Measurements from ENCODE around the gene OPN4. TPM values are rescaled to one million over a fixed set of nuclear protein-coding genes. Genes with fewer than 3 reads are reported as not detected.

The OPN4 gene
- total and polyA plus RNA-seq, 2 of the 8 experiments (the other 6 are each of a cell fraction or from before 2014, with no cell fraction given) = not detected

- Histone ChIP-seq H4K5ac (ENCODE audit: insufficient read length, low read depth, low read length) (no peak overlapping the region), H3K4me1 (replicated peaks in 1 of 4; ENCODE audit: control insufficient read depth in 3 of 4, insufficient read depth in 4 of 4, low read length in 3 of 4) (no peaks in the 10 kb centered on the region), H2BK12ac (ENCODE audit: low read depth, low read length) (no peak overlapping the region), H3K23me2 (ENCODE audit: low read depth, low read length) (no peaks in the 10 kb centered on the region), H3K4me3 (ENCODE audit: extremely low read depth in 1 of 4, insufficient read depth in 2 of 4, low read depth in 3 of 4, low read length in 4 of 4) (no peak overlapping the region), H2BK5ac (ENCODE audit: low read depth, low read length) (no peak overlapping the region), H3K18ac (ENCODE audit: extremely low read depth, low read length) (no peak overlapping the region), H4K91ac (replicated peaks; ENCODE audit: insufficient read length, low read length) (no peak overlapping the region), H3K79me1 (ENCODE audit: low read depth, low read length) (no peaks in the 10 kb centered on the region), H2AFZ (ENCODE audit: low read length) (no peak overlapping the region), H3K27ac (ENCODE audit: low read depth, low read length) (no peak overlapping the region), H3K4me2 (ENCODE audit: insufficient read depth in 1 of 2, low read depth in 2 of 2, low read length in 2 of 2) (no peak overlapping the region), H2AK5ac (ENCODE audit: low read depth, low read length) (no peak overlapping the region), H3K23ac (ENCODE audit: insufficient read length) (no peak overlapping the region), H2BK120ac (replicated peaks; ENCODE audit: low read depth, low read length) (no peak overlapping the region), H3K27me3 (replicated peaks in 1 of 4; ENCODE audit: control insufficient read depth in 3 of 4, extremely low read depth in 1 of 4, insufficient read depth in 3 of 4, low read length in 3 of 4) (no peaks in the 10 kb centered on the region), H3K79me2 (ENCODE audit: control insufficient read depth in 1 of 2, insufficient read depth in 2 of 2, low read length in 2 of 2) (no peaks in the 10 kb centered on the region), H4K8ac (ENCODE audit: extremely low read depth, insufficient read depth, low read length) (no peak overlapping the region), H2BK20ac (ENCODE audit: low read length) (no peak overlapping the region), H3K9ac (replicated peaks in 1 of 4; ENCODE audit: extremely low read depth in 1 of 4, low read depth in 3 of 4, low read length in 3 of 4) (no peak overlapping the region), H2BK15ac (ENCODE audit: low read length) (no peak overlapping the region), H4K20me1 (replicated peaks in 1 of 2; ENCODE audit: control insufficient read depth in 1 of 2, insufficient read depth in 2 of 2, low read length in 2 of 2) (no peaks in the 10 kb centered on the region), H3K9me3 (ENCODE audit: insufficient read depth in 2 of 2, low read depth in 1 of 2, low read length in 1 of 2) (no peaks in the 10 kb centered on the region), H3K4ac (replicated peaks; ENCODE audit: insufficient read length, low read depth, low read length) (no peak overlapping the region), H3K36me3 (ENCODE audit: control insufficient read depth in 2 of 4, insufficient read depth in 4 of 4, low read length in 3 of 4) (no peaks in the 10 kb centered on the region), H3K56ac (replicated peaks; ENCODE audit: insufficient read length, low read depth, low read length) (no peak overlapping the region), H3K14ac (ENCODE audit: insufficient read length) (no peak overlapping the region)
- DNase-seq (ENCODE audit: low read depth in 1 of 2, low spot score in 2 of 2) (peak in 1 of 2 experiments; percentile 7), FAIRE-seq (no peak)
- 92% methylated on average over 6 of the region's 6 CpGs; no CpG with 5 or more reads in 1 of the 2 experiments for WGBS, 2 experiments (ENCODE audit: extremely low coverage in 1 of 2, insufficient coverage in 1 of 2, insufficient read length in 1 of 2, insufficient replicate concordance in 2 of 2, low coverage in 1 of 2, low lambda C conversion rate in 2 of 2, missing lambda C conversion rate in 1 of 2)
- ChIA-PET POLR2A (ENCODE audit: partially characterized antibody) (no interaction called here), CTCF (ENCODE audit: partially characterized antibody) (interaction anchor here (0.7 to 3.1 kb wide), 5 partner anchors 18 to 215 kb away, joined by 4 to 9 read pairs (median 4); no protein-coding TSS in a partner anchor)
- TF ChIP-seq BACH1 (IDR thresholded peaks at IDR 0.05; ENCODE audit: low read length) (no peak), TBP (IDR thresholded peaks at IDR 0.05; ENCODE audit: low read depth, low read length) (no peak), FOSL1 (IDR thresholded peaks at IDR 0.05; ENCODE audit: insufficient read depth, low read depth, low read length) (no peak), EZH2 (IDR thresholded peaks at IDR 0.05; ENCODE audit: low read depth, low read length, severe bottlenecking) (no peak), MAX (IDR thresholded peaks at IDR 0.05) (no peak), SP1 (IDR thresholded peaks at IDR 0.05; ENCODE audit: low read depth, low read length) (no peak), USF2 (IDR thresholded peaks at IDR 0.05; ENCODE audit: low read length) (no peak), RAD21 (IDR thresholded peaks at IDR 0.05 in 1 of 2, conservative IDR thresholded peaks at IDR 0.05 in 1 of 2; ENCODE audit: low read depth in 2 of 2, low read length in 2 of 2) (no peak), CTCF (IDR thresholded peaks at IDR 0.05; ENCODE audit: control extremely low read depth in 1 of 3, insufficient read depth in 1 of 3, low read depth in 1 of 3, low read length in 3 of 3) (no peak), NRF1 (IDR thresholded peaks at IDR 0.05; ENCODE audit: low read depth, low read length) (no peak)
These were observed 40.4 kb upstream of the OPN4 start for GRCh38 chr10:86613905-86614304.

Data from H1 (cell line).